Activated CD8-positive, alpha-beta T cell treated with anti-CD3 and anti-CD28 coated beads for 36 hours (primary cell): ENCODE results near the gene DDX50. TPM values are rescaled to one million over a fixed set of nuclear protein-coding genes. Genes with fewer than 3 reads are reported as not detected.

Experiments
- ATAC-seq: fragments of 200-7000 bp; cut with Tn5 transposase; one replicate; pipeline ENCODE4 v1.10.0; 2021; ENCODE audit warnings: mild to moderate bottlenecking, moderate library complexity
- CTCF ChIA-PET: fragments of 350-600 bp; sonication (Branson Sonifier 250); formaldehyde crosslinking; loops from one replicate; lab custom pipeline; 2021; ENCODE audit warnings: antibody characterized with exemption; lab: Charles Lee
- POLR2A ChIA-PET: fragments of 350-600 bp; sonication (Branson Sonifier 250); formaldehyde crosslinking; loops from one replicate; lab custom pipeline; 2021; ENCODE audit warnings: antibody characterized with exemption; lab: Charles Lee
- DNase-seq: peaks from one replicate; pipeline ENCODE4 v3.0.0-alpha.2; 2020
- H3K27ac Mint-ChIP-seq: one replicate; pipeline ENCODE4 v1.8.0; 2021; ENCODE audit warnings: mild to moderate bottlenecking, mixed read lengths
- H3K27me3 Mint-ChIP-seq: one replicate; pipeline ENCODE4 v1.8.0; 2021; ENCODE audit warnings: mixed read lengths
- H3K36me3 Mint-ChIP-seq: one replicate; pipeline ENCODE4 v1.8.0; 2021; ENCODE audit warnings: low read depth, mixed read lengths
- H3K4me1 Mint-ChIP-seq: one replicate; pipeline ENCODE4 v1.8.0; 2021; ENCODE audit warnings: low read depth, mixed read lengths
- H3K4me3 Mint-ChIP-seq: one replicate; pipeline ENCODE4 v1.8.0; 2021; ENCODE audit warnings: mild to moderate bottlenecking, moderate library complexity, mixed read lengths
- H3K9me3 Mint-ChIP-seq: one replicate; pipeline ENCODE4 v1.8.0; 2021; ENCODE audit warnings: mixed read lengths
- CTCF ChIP-seq: fragments of 200-600 bp; IDR thresholded peaks from one replicate; pipeline ENCODE4 v1.8.0; 2022; ENCODE audit warnings: antibody characterized with exemption, mild to moderate bottlenecking
- intact Hi-C: fragments of 100-400 bp; cut with micrococcal nuclease; formaldehyde crosslinking; loops from one replicate; pipeline ENCODE4 v1.10.0; 2022
- total RNA-seq, 2 experiments: library from RNA; stranded (reverse); gene quantifications; one replicate each; pipeline ENCODE4 v1.2.3, GENCODE V29; 2021

DDX50 gene
- total RNA-seq, 2 experiments from 2014 or later = 102 to 105 TPM

GRCh38 chr10:68871105-68871711 lies 29.9 kb upstream of the DDX50 start:
- H3K27ac Mint-ChIP-seq = peak overlapping the region; percentile 41
- no peak for TF ChIP-seq CTCF
- H3K4me1 Mint-ChIP-seq = peaks cover 11% of the 10 kb centered on the region
- ATAC-seq (peak; percentile 11), DNase-seq (no peak)
- intact Hi-C loops = no loop called here
- peaks cover 2% of the 10 kb centered on the region for H3K9me3 Mint-ChIP-seq
- H3K27me3 Mint-ChIP-seq = no peaks in the 10 kb centered on the region
- POLR2A ChIA-PET = no interaction called here
- H3K4me3 Mint-ChIP-seq = no peak overlapping the region
- CTCF ChIA-PET = interaction anchor here (0.9 kb wide), 1 partner anchor 72 kb away, joined by 3 read pairs; no protein-coding TSS in a partner anchor
- H3K36me3 Mint-ChIP-seq = no peaks in the 10 kb centered on the region

GRCh38 chr10:68871731-68872342 lies 29.3 kb upstream of the DDX50 start:
- DNase-seq = no peak
- ChIA-PET POLR2A (no interaction called here), CTCF (interaction anchor here (0.9 kb wide), 1 partner anchor 73 kb away, joined by 3 read pairs; no protein-coding TSS in a partner anchor)
- H3K4me3 Mint-ChIP-seq = no peak overlapping the region
- H3K36me3 Mint-ChIP-seq = no peaks in the 10 kb centered on the region
- intact Hi-C loops = no loop called here
- H3K4me1 Mint-ChIP-seq = peaks cover 11% of the 10 kb centered on the region
- no peaks in the 10 kb centered on the region for H3K27me3 Mint-ChIP-seq
- no peak for ATAC-seq
- no peak for TF ChIP-seq CTCF
- no peak overlapping the region for H3K27ac Mint-ChIP-seq
- H3K9me3 Mint-ChIP-seq = peaks cover 2% of the 10 kb centered on the region

- H3K4me1 Mint-ChIP-seq = no peaks in the 10 kb centered on the region
- no peak for TF ChIP-seq CTCF
- no peaks in the 10 kb centered on the region for H3K27me3 Mint-ChIP-seq
- H3K4me3 Mint-ChIP-seq = no peak overlapping the region
- no peaks in the 10 kb centered on the region for H3K36me3 Mint-ChIP-seq
- ChIA-PET CTCF (no interaction called here), POLR2A (no interaction called here)
- no peak for ATAC-seq
- H3K27ac Mint-ChIP-seq = no peak overlapping the region
- intact Hi-C loops = no loop called here
- DNase-seq = no peak
- no peaks in the 10 kb centered on the region for H3K9me3 Mint-ChIP-seq
These were observed 24.6 kb upstream of the DDX50 start for GRCh38 chr10:68876246-68877138.

- DNase-seq = no peak
- no peaks in the 10 kb centered on the region for H3K4me1 Mint-ChIP-seq
- POLR2A ChIA-PET = no interaction called here
- no peak for ATAC-seq
- intact Hi-C loops = no loop called here
- no peaks in the 10 kb centered on the region for H3K36me3 Mint-ChIP-seq
- H3K27me3 Mint-ChIP-seq = no peaks in the 10 kb centered on the region
- no peak for TF ChIP-seq CTCF
- no peak overlapping the region for H3K4me3 Mint-ChIP-seq
- CTCF ChIA-PET = interaction anchor here (1.5 kb wide), 1 partner anchor 19 kb away, joined by 3 read pairs; no protein-coding TSS in a partner anchor
- H3K9me3 Mint-ChIP-seq = no peaks in the 10 kb centered on the region
- H3K27ac Mint-ChIP-seq = no peak overlapping the region
These were observed 23.5 kb upstream of the DDX50 start for GRCh38 chr10:68877482-68878110.
